ENCODE results near the gene USP34.

DNA sequence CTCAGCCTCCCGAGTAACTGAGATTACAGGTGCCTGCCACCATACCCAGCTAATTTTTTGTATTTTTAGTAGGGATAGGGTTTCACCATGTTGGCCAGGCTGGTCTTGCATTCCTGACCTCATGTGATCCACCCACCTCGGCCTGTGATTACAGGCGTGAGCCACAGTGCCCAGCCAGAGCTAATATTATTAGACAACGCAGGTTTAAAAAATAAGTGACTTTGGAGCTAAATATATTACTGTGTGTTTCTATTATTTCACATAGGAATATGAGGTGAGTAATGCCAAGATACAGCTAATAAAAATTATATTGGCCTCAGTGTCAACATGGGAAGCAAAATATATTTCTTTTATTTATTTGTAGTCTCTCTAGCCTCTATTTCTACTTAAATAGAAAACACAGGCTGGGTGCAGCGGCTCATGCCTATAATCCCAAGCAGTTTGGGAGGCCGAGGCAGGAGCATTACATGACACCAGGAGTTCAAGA is 188.7 kb downstream of the USP34 start:
- TF ChIP-seq CTCF (IDR thresholded peaks at IDR 0.05) (no peak), POLR2A (IDR thresholded peaks at IDR 0.05) (no peak)

All from esophagus squamous epithelium (tissue), 4 donors.